Peyer's patch (tissue), 4 donors: Measurements from ENCODE around the gene UBAC1.

Experiments used
- CTCF ChIP-seq, 6 experiments: fragments of 450-650 bp in 4 of 6; fragments of 200-600 bp in 2 of 6; sonication (generic) in 1 of 6; IDR thresholded peaks; one replicate each; pipeline ENCODE4 v1.5.1; 2017 to 2019; ENCODE audit warnings: antibody characterized with exemption in 6 of 6, mild to moderate bottlenecking in 3 of 6, moderate library complexity in 1 of 6
- POLR2A ChIP-seq, 2 donors: fragments of 450-650 bp; IDR thresholded peaks; one replicate each; pipeline ENCODE4 v1.5.1; 2017; ENCODE audit warnings: antibody characterized with exemption in 2 of 2, mild to moderate bottlenecking in 2 of 2, moderate library complexity in 2 of 2

GRCh38 chr9:135983208-135984071 lies 22.3 kb upstream of the UBAC1 start:
- TF ChIP-seq POLR2A (IDR thresholded peaks at IDR 0.05): no peak
- TF ChIP-seq CTCF (IDR thresholded peaks at IDR 0.05): no peak
